Activated gamma-delta T cell (primary cell): ENCODE measurements around the gene MX2.

ENCODE experiments used
- DNase-seq: peaks from one replicate; lab custom pipeline; 2025; lab: John Stamatoyannopoulos, UW

Gene MX2

GRCh38 chr21:41387042-41387819, 25.4 kb downstream of the MX2 start:
- DNase-seq = no peak

- no peak for DNase-seq
These were observed 26.0 kb downstream of the MX2 start for GRCh38 chr21:41387824-41388223.

- no peak for DNase-seq
These were observed 26.4 kb downstream of the MX2 start for GRCh38 chr21:41388259-41388658.

- no peak for DNase-seq
These were observed 28.3 kb downstream of the MX2 start for GRCh38 chr21:41390043-41390639.

- no peak for DNase-seq
These were observed 32.1 kb downstream of the MX2 start for GRCh38 chr21:41393876-41394465.

- DNase-seq = no peak
These were observed 34.8 kb downstream of the MX2 start for GRCh38 chr21:41396558-41397075.

- DNase-seq = no peak
These were observed 35.7 kb downstream of the MX2 start for GRCh38 chr21:41397471-41397891.

- DNase-seq = no peak
These were observed 36.4 kb downstream of the MX2 start for GRCh38 chr21:41398251-41398650.

- no peak for DNase-seq
These were observed 37.0 kb downstream of the MX2 start for GRCh38 chr21:41398831-41399230.

GRCh38 chr21:41399246-41399800, 37.5 kb downstream of the MX2 start:
- DNase-seq = no peak

GRCh38 chr21:41402231-41402630, 40.4 kb downstream of the MX2 start:
- no peak for DNase-seq

- no peak for DNase-seq
These were observed 41.0 kb downstream of the MX2 start for GRCh38 chr21:41402796-41403195.

- no peak for DNase-seq
These were observed 41.5 kb downstream of the MX2 start for GRCh38 chr21:41403331-41403730.

- DNase-seq = no peak
These were observed 42.1 kb downstream of the MX2 start for GRCh38 chr21:41403966-41404365.

- no peak for DNase-seq
These were observed 43.5 kb downstream of the MX2 start for GRCh38 chr21:41405321-41405720.

GRCh38 chr21:41406340-41406739, 44.5 kb downstream of the MX2 start:
- DNase-seq = no peak

- no peak for DNase-seq
These were observed 46.0 kb downstream of the MX2 start for GRCh38 chr21:41407541-41408460.

- DNase-seq = no peak
These were observed 48.5 kb downstream of the MX2 start for GRCh38 chr21:41410361-41410760.

GRCh38 chr21:41410767-41411448, 49.1 kb downstream of the MX2 start:
- no peak for DNase-seq

- DNase-seq = no peak
These were observed 49.7 kb downstream of the MX2 start for GRCh38 chr21:41411449-41412089.
